G401 (cell line): ENCODE measurements around the gene FZD8. TPM values are rescaled to one million over a fixed set of nuclear protein-coding genes. Genes with fewer than 3 reads are reported as not detected.
"Not testable (repeated sequence)": the region's sequence is repeated elsewhere in the genome, so short reads cannot be mapped to it uniquely, and the experiment has no call there.

Experiments
- DNase-seq: peaks from one replicate; pipeline ENCODE4 v3.0.0-alpha.2; 2015; ENCODE audit warnings: low spot score
- in situ Hi-C: cut with HindIII; loops from 2 replicates; pipeline ENCODE4 v1.10.0; 2016; ENCODE audit warnings: low sequenced_read_pairs, mixed read lengths
- total RNA-seq: library from RNA; depleted of rRNA; stranded (reverse); fragments of >200 nt; shearing (Covaris generic); gene quantifications from 2 replicates; pipeline ENCODE4 v1.2.3, GENCODE V29; 2014; rRNA removed

FZD8 gene
- total RNA-seq, result 0.14 and 0.18 TPM in 2 replicates

- in situ Hi-C loops, result no loop called here
- peak; percentile 45 for DNase-seq
Observed at GRCh38 chr10:35642035-35642792, at the start of gene FZD8. FZD8 (minus strand) TSS chr10:35642296; CDS start chr10:35641429, 867 bp downstream.

- no peak for DNase-seq
- in situ Hi-C loops, result no loop called here
Observed at GRCh38 chr10:35691522-35692236, 49.6 kb upstream of the FZD8 start.

GRCh38 chr10:35690534-35690933, 48.4 kb upstream of the FZD8 start:
- in situ Hi-C loops, result no loop called here
- no peak for DNase-seq

- in situ Hi-C loops, result not testable (repeated sequence)
Observed at GRCh38 chr10:35685858-35686257, 43.8 kb upstream of the FZD8 start.

GRCh38 chr10:35685402-35685801, 43.3 kb upstream of the FZD8 start:
- no peak for DNase-seq
- in situ Hi-C loops, result no loop called here

More at GRCh38 chr10:35685858-35686257, 43.8 kb upstream of the FZD8 start:
- not testable (repeated sequence) for DNase-seq

- DNase-seq, result no peak
- in situ Hi-C loops, result no loop called here
Observed at GRCh38 chr10:35684586-35684985, 42.5 kb upstream of the FZD8 start.

GRCh38 chr10:35675846-35676245, 33.8 kb upstream of the FZD8 start:
- no peak for DNase-seq
- in situ Hi-C loops, result no loop called here

- in situ Hi-C loops, result no loop called here
Observed at GRCh38 chr10:35674843-35675242, 32.7 kb upstream of the FZD8 start.

GRCh38 chr10:35668865-35669650, 27.0 kb upstream of the FZD8 start:
- no peak for DNase-seq
- in situ Hi-C loops, result no loop called here

More at GRCh38 chr10:35674843-35675242, 32.7 kb upstream of the FZD8 start:
- no peak for DNase-seq

GRCh38 chr10:35667971-35668370, 25.9 kb upstream of the FZD8 start:
- DNase-seq, result no peak
- in situ Hi-C loops, result no loop called here

GRCh38 chr10:35667270-35667889, 25.3 kb upstream of the FZD8 start:
- in situ Hi-C loops, result no loop called here
- DNase-seq, result no peak

GRCh38 chr10:35661236-35661635, 19.1 kb upstream of the FZD8 start:
- in situ Hi-C loops, result no loop called here
- DNase-seq, result no peak

- in situ Hi-C loops, result no loop called here
- no peak for DNase-seq
Observed at GRCh38 chr10:35659456-35659855, 17.4 kb upstream of the FZD8 start.

- in situ Hi-C loops, result no loop called here
- DNase-seq, result no peak
Observed at GRCh38 chr10:35657621-35658020, 15.5 kb upstream of the FZD8 start.

GRCh38 chr10:35652824-35653223, 10.7 kb upstream of the FZD8 start:
- no peak for DNase-seq
- in situ Hi-C loops, result no loop called here

GRCh38 chr10:35650894-35651293, 8.8 kb upstream of the FZD8 start:
- in situ Hi-C loops, result no loop called here
- no peak for DNase-seq

GRCh38 chr10:35644050-35644950, 2.2 kb upstream of the FZD8 start:
- no peak for DNase-seq
- in situ Hi-C loops, result no loop called here
